Measurements from ENCODE around the gene MRPL2. TPM values are rescaled to one million over a fixed set of nuclear protein-coding genes. Genes with fewer than 3 reads are reported as not detected.

MRPL2 gene
- polyA plus RNA-seq, 1 experiment = 19.3 TPM

- TF ChIP-seq, protein P1, sequence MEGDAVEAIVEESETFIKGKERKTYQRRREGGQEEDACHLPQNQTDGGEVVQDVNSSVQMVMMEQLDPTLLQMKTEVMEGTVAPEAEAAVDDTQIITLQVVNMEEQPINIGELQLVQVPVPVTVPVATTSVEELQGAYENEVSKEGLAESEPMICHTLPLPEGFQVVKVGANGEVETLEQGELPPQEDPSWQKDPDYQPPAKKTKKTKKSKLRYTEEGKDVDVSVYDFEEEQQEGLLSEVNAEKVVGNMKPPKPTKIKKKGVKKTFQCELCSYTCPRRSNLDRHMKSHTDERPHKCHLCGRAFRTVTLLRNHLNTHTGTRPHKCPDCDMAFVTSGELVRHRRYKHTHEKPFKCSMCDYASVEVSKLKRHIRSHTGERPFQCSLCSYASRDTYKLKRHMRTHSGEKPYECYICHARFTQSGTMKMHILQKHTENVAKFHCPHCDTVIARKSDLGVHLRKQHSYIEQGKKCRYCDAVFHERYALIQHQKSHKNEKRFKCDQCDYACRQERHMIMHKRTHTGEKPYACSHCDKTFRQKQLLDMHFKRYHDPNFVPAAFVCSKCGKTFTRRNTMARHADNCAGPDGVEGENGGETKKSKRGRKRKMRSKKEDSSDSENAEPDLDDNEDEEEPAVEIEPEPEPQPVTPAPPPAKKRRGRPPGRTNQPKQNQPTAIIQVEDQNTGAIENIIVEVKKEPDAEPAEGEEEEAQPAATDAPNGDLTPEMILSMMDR (IDR thresholded peaks at IDR 0.05; ENCODE audit: low read depth, low read length) = no peak
- ChIA-PET CTCF (interaction anchor here (0.6 to 2.7 kb wide), 5 partner anchors 12 to 93 kb away, joined by 3 to 15 read pairs (median 5); no protein-coding TSS in a partner anchor), POLR2A (interaction anchor here (1.1 to 3.5 kb wide), 11 partner anchors 12 to 285 kb away, joined by 3 to 21 read pairs (median 6); partner anchors contain the start of genes KLC4, MRPL2 and SRF)
- peak overlapping the region; percentile 90 for H3K27ac ChIP-seq (ENCODE audit: low read depth, low read length)
- DNase-seq (ENCODE audit: low read depth, low spot score) = no peak
- peaks cover 3% of the 10 kb centered on the region; the same call in 1 of the 2 replicates for H3K9me3 ChIP-seq (ENCODE audit: control insufficient read depth, insufficient read depth, low read length)
- H3K27me3 ChIP-seq (ENCODE audit: control insufficient read depth, insufficient read depth, low read length) = no peaks in the 10 kb centered on the region
- H3K4me3 ChIP-seq (ENCODE audit: low read depth, low read length) = peak overlapping the region; percentile 87
Observed at GRCh38 chr6:43077333-43077809, 18.1 kb upstream of the MRPL2 start.

GRCh38 chr6:43076464-43077332 lies 17.5 kb upstream of the MRPL2 start:
- Histone ChIP-seq H3K27ac (ENCODE audit: low read depth, low read length) (peak overlapping the region; percentile 90), H3K9me3 (ENCODE audit: control insufficient read depth, insufficient read depth, low read length) (peaks cover 3% of the 10 kb centered on the region; the same call in 1 of the 2 replicates), H3K27me3 (ENCODE audit: control insufficient read depth, insufficient read depth, low read length) (no peaks in the 10 kb centered on the region), H3K4me3 (ENCODE audit: low read depth, low read length) (peak overlapping the region; percentile 87)
- TF ChIP-seq, protein P1 (IDR thresholded peaks at IDR 0.05; ENCODE audit: low read depth, low read length) = no peak
- CTCF ChIA-PET = interaction anchor here (0.6 to 2.7 kb wide), 5 partner anchors 13 to 94 kb away, joined by 3 to 15 read pairs (median 5); no protein-coding TSS in a partner anchor
- POLR2A ChIA-PET = interaction anchor here (0.5 to 3.5 kb wide), 14 partner anchors 13 to 1026 kb away, joined by 3 to 21 read pairs (median 6); partner anchors contain the start of genes KLC4, MRPL2 and SRF
- DNase-seq (ENCODE audit: low read depth, low spot score) = no peak

GRCh38 chr6:43075670-43076463 lies 16.6 kb upstream of the MRPL2 start, which contains the start of gene PTK7:
Gene PTK7, plus strand, starts transcription at chr6:43076314. Its CDS starts 175 bp downstream, at chr6:43076489.
- H3K27me3 ChIP-seq (ENCODE audit: control insufficient read depth, insufficient read depth, low read length) = no peaks in the 10 kb centered on the region
- ChIA-PET POLR2A (interaction anchor here (0.5 to 3.5 kb wide), 15 partner anchors 14 to 1027 kb away, joined by 3 to 21 read pairs (median 6); partner anchors contain the start of genes CUL7, KLC4, MRPL2 and SRF), CTCF (interaction anchor here (1.0 to 2.7 kb wide), 3 partner anchors 55 to 95 kb away, joined by 3 to 15 read pairs (median 4); no protein-coding TSS in a partner anchor)
- DNase-seq (ENCODE audit: low read depth, low spot score) = no peak
- peaks cover 3% of the 10 kb centered on the region; the same call in 1 of the 2 replicates for H3K9me3 ChIP-seq (ENCODE audit: control insufficient read depth, insufficient read depth, low read length)
- TF ChIP-seq, protein P1 (IDR thresholded peaks at IDR 0.05; ENCODE audit: low read depth, low read length) = no peak
- peak within 1 kb of the TSS; percentile 96 for H3K27ac ChIP-seq (ENCODE audit: low read depth, low read length)
- peak within 1 kb of the TSS; percentile 87 for H3K4me3 ChIP-seq (ENCODE audit: low read depth, low read length)

- H3K27me3 ChIP-seq (ENCODE audit: control insufficient read depth, insufficient read depth, low read length) = no peaks in the 10 kb centered on the region
- peak overlapping the region; percentile 87 for H3K4me3 ChIP-seq (ENCODE audit: low read depth, low read length)
- peak; percentile 84 for DNase-seq (ENCODE audit: low read depth, low spot score)
- TF ChIP-seq, protein P1 (IDR thresholded peaks at IDR 0.05; ENCODE audit: low read depth, low read length) = no peak; the same call in 1 of the 2 replicates
- ChIA-PET POLR2A (interaction anchor here (0.5 to 3.2 kb wide), 11 partner anchors 15 to 97 kb away, joined by 3 to 21 read pairs (median 8); partner anchors contain the start of genes CUL7, KLC4 and MRPL2), CTCF (interaction anchor here (1.3 to 2.7 kb wide), 2 partner anchors 55 to 68 kb away, joined by 3 to 15 read pairs; no protein-coding TSS in a partner anchor)
- peaks cover 3% of the 10 kb centered on the region; the same call in 1 of the 2 replicates for H3K9me3 ChIP-seq (ENCODE audit: control insufficient read depth, insufficient read depth, low read length)
- H3K27ac ChIP-seq (ENCODE audit: low read depth, low read length) = peak overlapping the region; percentile 96
Observed at GRCh38 chr6:43074847-43075669, 15.8 kb upstream of the MRPL2 start.
